ENCODE measurements around the gene EPS8L2. TPM values are rescaled to one million over a fixed set of nuclear protein-coding genes. Genes with fewer than 3 reads are reported as not detected.
A peak's percentile ranks its signal among the peaks of the same experiment; 100 is the strongest.

EPS8L2 gene
- total and polyA plus RNA-seq, 9 of the 15 experiments (the other 6 are each of a cell fraction or from before 2014, with no cell fraction given) = 0.75 to 17.0 (median 3.7) TPM

GRCh38 chr11:690738-691633, 15.0 kb upstream of the EPS8L2 start (continued):
- no peak for TF ChIP-seq ZNF318 (IDR thresholded peaks at IDR 0.05; ENCODE audit: borderline replicate concordance in 1 of 2, low read depth in 1 of 2)
- no peak for TF ChIP-seq ZBED1 (IDR thresholded peaks at IDR 0.05)
- peak; percentile 66; the same call in 1 of the 2 replicates for TF ChIP-seq ZNF584 (CRISPR knock-in tag; IDR thresholded peaks at IDR 0.05; ENCODE audit: low read depth)
- TF ChIP-seq ZNF311 (CRISPR knock-in tag; IDR thresholded peaks at IDR 0.05) = no peak
- TF ChIP-seq VEZF1 (CRISPR knock-in tag; IDR thresholded peaks at IDR 0.05) = peak; percentile 44; the same call in 1 of the 2 replicates
- TF ChIP-seq MCM5 (IDR thresholded peaks at IDR 0.05; ENCODE audit: low read depth) = no peak
- no peak for TF ChIP-seq ELK1 (CRISPR knock-in tag; IDR thresholded peaks at IDR 0.05)
- TF ChIP-seq NCOR1 (IDR thresholded peaks at IDR 0.05) = no peak
- 0 out of 2 replicates have a peak, but pooled peaks have one; percentile 18 for TF ChIP-seq JUND (IDR thresholded peaks at IDR 0.05; ENCODE audit: borderline replicate concordance, low read depth, low read length)
- TF ChIP-seq JUND (tag; IDR thresholded peaks at IDR 0.05; ENCODE audit: borderline replicate concordance, low read depth, low read length) = no peak
- TF ChIP-seq IFI16 (CRISPR knock-in tag; IDR thresholded peaks at IDR 0.05) = no peak
- TF ChIP-seq SMAD4 (CRISPR knock-in tag; conservative IDR thresholded peaks at IDR 0.05) = peak; percentile 68; the same call in 1 of the 2 replicates
- no peak for TF ChIP-seq POU5F1 (IDR thresholded peaks at IDR 0.05; ENCODE audit: borderline replicate concordance, low read depth, low read length, partially characterized antibody)
